ENCODE measurements around the gene SYNRG. TPM values are rescaled to one million over a fixed set of nuclear protein-coding genes. Genes with fewer than 3 reads are reported as not detected.
A peak's percentile ranks its signal among the peaks of the same experiment; 100 is the strongest.

SYNRG gene
- total and polyA plus RNA-seq, 2 of the 13 experiments (the other 11 are each of a cell fraction or from before 2014, with no cell fraction given) = 7.3 to 8.7 TPM

DNA sequence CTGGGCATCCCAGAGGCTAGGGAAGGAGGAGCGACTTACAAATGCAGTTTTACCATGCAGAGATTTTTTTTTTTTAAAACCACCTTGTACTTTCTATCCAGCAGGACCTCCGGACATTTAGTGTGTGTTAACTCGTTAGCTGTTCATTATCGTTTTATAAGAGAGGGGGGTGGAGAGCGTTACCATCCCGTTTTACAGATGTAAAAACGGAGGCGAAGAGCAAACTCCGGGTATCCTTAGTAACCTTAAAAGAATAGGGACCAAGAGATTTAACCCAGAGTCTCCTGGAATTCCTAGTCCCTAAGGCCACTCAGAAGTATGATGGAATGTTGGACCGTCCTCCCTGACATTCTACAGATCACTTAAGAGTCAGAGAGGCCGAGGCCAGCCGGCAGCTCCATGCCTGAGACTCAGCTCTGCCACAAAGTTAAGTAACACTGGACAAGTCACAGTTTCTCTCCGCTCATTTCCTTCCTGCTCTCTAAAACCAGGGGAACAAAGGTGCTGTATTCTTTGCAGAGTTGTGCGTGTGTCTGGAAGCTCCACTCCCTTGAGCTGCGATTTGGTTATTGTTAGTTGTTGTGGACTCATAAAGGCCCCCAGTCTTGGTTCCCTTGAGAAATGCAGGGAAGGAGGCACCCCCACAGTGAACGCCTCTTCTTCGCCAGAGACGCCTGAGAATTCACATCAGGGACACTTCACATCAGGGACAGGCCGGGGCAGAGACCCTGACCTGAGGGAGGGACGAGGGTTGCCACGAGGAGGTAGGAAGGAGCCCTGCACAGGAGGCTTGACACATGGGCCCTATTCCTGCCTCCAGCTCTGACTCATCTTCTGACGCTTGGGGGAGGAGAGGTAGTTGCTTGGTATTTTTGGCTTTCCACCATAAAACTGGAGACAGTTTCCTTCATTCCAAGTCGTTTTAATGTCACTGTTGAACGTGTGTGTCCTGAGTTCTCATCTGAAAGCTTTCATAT is 118.3 kb downstream of the SYNRG start (continued):
- TF ChIP-seq, protein P1, sequence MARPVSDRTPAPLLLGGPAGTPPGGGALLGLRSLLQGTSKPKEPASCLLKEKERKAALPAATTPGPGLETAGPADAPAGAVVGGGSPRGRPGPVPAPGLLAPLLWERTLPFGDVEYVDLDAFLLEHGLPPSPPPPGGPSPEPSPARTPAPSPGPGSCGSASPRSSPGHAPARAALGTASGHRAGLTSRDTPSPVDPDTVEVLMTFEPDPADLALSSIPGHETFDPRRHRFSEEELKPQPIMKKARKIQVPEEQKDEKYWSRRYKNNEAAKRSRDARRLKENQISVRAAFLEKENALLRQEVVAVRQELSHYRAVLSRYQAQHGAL (CRISPR knock-in tag; IDR thresholded peaks at IDR 0.05; ENCODE audit: not compliant biosample characterization) = no peak
- TF ChIP-seq ZSCAN21 (CRISPR knock-in tag; IDR thresholded peaks at IDR 0.05; ENCODE audit: borderline replicate concordance) (no peak), POLR2A (IDR thresholded peaks at IDR 0.05; ENCODE audit: insufficient read depth in 1 of 2, low read depth in 2 of 2, low read length in 2 of 2) (peak in 1 of 2 experiments; percentile 48; a peak in 1 of 4 replicates), SRY (CRISPR knock-in tag; IDR thresholded peaks at IDR 0.05) (no peak), ZNF782 (CRISPR knock-in tag; IDR thresholded peaks at IDR 0.05; ENCODE audit: borderline replicate concordance) (no peak), MTA1 (CRISPR knock-in tag; IDR thresholded peaks at IDR 0.05; ENCODE audit: borderline replicate concordance) (no peak), ZFP41 (CRISPR knock-in tag; IDR thresholded peaks at IDR 0.05; ENCODE audit: borderline replicate concordance) (no peak), FOXP1 (IDR thresholded peaks at IDR 0.05) (no peak), FOXP1 (CRISPR knock-in tag; IDR thresholded peaks at IDR 0.05) (no peak), REXO4 (CRISPR knock-in tag; IDR thresholded peaks at IDR 0.05; ENCODE audit: borderline replicate concordance) (no peak), ZFY (CRISPR knock-in tag; IDR thresholded peaks at IDR 0.05) (peak; percentile 41; the same call in 1 of the 2 replicates), BRCA1 (CRISPR knock-in tag; IDR thresholded peaks at IDR 0.05) (no peak)
- TF ChIP-seq, protein P2, sequence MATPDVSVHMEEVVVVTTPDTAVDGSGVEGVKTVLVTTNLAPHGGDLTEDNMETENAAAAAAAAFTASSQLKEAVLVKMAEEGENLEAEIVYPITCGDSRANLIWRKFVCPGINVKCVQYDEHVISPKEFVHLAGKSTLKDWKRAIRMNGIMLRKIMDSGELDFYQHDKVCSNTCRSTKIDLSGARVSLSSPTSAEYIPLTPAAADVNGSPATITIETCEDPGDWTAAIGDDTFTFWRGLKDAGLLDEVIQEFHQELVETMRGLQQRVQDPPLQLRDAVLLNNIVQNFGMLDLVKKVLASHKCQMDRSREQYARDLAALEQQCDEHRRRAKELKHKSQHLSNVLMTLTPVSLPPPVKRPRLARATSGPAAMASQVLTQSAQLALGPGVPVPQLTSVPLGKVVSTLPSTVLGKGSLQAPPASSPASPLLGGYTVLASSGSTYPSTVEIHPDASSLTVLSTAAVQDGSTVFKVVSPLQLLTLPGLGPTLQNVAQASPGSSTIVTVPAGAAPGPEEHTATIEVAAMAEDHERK (CRISPR knock-in tag; IDR thresholded peaks at IDR 0.05; ENCODE audit: low read depth) = no peak
- TF ChIP-seq, protein P3, sequence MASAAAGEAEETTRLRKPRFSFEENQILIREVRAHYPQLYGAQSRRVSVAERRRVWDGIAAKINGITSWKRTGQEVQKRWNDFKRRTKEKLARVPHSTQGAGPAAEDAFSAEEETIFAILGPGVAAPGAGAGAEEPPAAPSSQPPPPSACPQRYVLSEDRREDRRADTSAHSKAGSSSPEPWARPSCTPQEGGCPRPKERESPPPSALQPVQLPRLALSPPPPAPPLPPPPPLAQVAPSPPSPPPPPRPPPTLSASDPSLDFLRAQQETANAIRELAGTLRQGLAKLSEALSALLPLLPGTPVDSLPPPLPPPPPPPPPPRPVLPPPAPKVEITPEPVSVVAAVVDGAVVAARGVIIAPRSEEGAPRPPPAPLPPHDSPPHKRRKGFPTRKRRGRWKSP (CRISPR knock-in tag; IDR thresholded peaks at IDR 0.05) = 0 out of 2 replicates have a peak, but pooled peaks have one; percentile 1
- TF ChIP-seq, protein P4, sequence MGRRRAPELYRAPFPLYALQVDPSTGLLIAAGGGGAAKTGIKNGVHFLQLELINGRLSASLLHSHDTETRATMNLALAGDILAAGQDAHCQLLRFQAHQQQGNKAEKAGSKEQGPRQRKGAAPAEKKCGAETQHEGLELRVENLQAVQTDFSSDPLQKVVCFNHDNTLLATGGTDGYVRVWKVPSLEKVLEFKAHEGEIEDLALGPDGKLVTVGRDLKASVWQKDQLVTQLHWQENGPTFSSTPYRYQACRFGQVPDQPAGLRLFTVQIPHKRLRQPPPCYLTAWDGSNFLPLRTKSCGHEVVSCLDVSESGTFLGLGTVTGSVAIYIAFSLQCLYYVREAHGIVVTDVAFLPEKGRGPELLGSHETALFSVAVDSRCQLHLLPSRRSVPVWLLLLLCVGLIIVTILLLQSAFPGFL (CRISPR knock-in tag; IDR thresholded peaks at IDR 0.05) = no peak
- TF ChIP-seq, protein P5, sequence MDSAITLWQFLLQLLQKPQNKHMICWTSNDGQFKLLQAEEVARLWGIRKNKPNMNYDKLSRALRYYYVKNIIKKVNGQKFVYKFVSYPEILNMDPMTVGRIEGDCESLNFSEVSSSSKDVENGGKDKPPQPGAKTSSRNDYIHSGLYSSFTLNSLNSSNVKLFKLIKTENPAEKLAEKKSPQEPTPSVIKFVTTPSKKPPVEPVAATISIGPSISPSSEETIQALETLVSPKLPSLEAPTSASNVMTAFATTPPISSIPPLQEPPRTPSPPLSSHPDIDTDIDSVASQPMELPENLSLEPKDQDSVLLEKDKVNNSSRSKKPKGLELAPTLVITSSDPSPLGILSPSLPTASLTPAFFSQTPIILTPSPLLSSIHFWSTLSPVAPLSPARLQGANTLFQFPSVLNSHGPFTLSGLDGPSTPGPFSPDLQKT (CRISPR knock-in tag; IDR thresholded peaks at IDR 0.05; ENCODE audit: borderline replicate concordance) = no peak
- TF ChIP-seq, protein P6, sequence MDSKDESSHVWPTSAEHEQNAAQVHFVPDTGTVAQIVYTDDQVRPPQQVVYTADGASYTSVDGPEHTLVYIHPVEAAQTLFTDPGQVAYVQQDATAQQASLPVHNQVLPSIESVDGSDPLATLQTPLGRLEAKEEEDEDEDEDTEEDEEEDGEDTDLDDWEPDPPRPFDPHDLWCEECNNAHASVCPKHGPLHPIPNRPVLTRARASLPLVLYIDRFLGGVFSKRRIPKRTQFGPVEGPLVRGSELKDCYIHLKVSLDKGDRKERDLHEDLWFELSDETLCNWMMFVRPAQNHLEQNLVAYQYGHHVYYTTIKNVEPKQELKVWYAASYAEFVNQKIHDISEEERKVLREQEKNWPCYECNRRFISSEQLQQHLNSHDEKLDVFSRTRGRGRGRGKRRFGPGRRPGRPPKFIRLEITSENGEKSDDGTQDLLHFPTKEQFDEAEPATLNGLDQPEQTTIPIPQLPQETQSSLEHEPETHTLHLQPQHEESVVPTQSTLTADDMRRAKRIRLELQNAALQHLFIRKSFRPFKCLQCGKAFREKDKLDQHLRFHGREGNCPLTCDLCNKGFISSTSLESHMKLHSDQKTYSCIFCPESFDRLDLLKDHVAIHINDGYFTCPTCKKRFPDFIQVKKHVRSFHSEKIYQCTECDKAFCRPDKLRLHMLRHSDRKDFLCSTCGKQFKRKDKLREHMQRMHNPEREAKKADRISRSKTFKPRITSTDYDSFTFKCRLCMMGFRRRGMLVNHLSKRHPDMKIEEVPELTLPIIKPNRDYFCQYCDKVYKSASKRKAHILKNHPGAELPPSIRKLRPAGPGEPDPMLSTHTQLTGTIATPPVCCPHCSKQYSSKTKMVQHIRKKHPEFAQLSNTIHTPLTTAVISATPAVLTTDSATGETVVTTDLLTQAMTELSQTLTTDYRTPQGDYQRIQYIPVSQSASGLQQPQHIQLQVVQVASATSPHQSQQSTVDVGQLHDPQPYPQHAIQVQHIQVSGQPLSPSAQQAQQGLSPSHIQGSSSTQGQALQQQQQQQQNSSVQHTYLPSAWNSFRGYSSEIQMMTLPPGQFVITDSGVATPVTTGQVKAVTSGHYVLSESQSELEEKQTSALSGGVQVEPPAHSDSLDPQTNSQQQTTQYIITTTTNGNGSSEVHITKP (CRISPR knock-in tag; IDR thresholded peaks at IDR 0.05; ENCODE audit: low read depth) = no peak
- TF ChIP-seq, protein P7, sequence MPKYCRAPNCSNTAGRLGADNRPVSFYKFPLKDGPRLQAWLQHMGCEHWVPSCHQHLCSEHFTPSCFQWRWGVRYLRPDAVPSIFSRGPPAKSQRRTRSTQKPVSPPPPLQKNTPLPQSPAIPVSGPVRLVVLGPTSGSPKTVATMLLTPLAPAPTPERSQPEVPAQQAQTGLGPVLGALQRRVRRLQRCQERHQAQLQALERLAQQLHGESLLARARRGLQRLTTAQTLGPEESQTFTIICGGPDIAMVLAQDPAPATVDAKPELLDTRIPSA (CRISPR knock-in tag; IDR thresholded peaks at IDR 0.05; ENCODE audit: borderline replicate concordance) = no peak

Data from HepG2 (cell line).